Renal cortical epithelial cell (primary cell): Measurements from ENCODE around the gene NT5DC1. TPM values are rescaled to one million over a fixed set of nuclear protein-coding genes. Genes with fewer than 3 reads are reported as not detected.

Source experiments
- DNase-seq: peaks from one replicate; pipeline ENCODE4 v3.0.0-alpha.2; 2011; ENCODE audit warnings: low read depth
- total RNA-seq: library from RNA; depleted of rRNA; stranded (reverse); fragments of >200 nt; gene quantifications from 2 replicates; pipeline ENCODE4 v1.2.3, GENCODE V29; 2014

The NT5DC1 gene
- total RNA-seq, 1 donor from 2014 or later = 12.3 TPM

DNA sequence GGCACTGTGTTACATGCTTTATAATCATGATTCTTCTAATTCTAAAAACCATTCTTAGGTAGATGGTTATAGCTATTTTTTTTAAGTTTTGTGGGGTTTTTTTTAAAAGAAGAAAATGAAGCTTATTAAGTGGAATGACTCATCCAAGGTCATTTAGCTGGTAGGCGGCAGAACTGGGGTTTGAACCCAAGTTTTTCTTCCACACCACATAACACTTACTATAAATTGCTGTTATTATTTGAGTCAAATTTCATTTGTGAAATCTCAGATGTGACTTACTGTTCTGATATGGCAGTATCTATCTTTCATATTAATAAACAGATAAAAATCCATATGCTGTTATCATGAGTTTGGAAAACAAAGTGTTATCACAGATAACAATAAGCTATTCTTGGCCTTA is 35.7 kb downstream of the NT5DC1 start:
- DNase-seq = no peak

DNA sequence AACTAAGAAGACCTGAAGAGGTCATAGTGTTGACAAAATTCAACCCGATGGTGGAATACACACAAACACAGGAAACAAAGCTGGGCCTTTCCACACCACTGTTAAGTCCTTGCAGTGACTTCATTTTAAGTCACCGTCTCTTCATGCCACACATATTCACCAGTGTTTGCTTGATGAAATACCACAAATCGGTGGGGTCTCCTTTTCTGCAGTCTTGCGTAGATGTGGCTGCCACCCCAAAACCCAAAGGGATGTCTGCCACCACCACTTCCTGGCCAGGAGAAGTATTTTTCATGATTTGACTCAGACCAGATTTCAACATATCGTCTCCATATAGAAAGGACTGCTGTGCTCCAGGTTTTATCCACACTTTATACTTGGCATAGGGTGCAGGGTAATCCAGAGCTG is 36.3 kb downstream of the NT5DC1 start:
- no peak for DNase-seq

DNA sequence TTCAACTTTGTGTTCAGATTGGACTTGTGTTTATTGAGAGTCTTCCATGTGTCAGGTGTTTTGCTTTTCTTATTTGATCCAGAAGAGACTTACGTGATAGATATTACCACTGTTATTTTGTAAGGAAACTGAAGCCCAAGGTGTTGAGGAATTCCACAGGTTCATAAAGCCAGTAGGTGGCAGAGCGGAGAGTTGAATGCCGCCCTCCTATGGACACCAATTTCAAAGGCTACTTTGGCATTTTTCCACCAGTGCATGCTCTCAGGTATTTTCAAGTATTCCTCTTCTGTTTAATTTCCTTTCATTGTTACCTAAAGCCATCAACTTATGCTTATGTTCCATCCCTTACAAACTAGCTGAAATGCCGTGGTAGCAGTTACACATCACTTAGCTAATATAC is 39.3 kb downstream of the NT5DC1 start:
- no peak for DNase-seq

DNA sequence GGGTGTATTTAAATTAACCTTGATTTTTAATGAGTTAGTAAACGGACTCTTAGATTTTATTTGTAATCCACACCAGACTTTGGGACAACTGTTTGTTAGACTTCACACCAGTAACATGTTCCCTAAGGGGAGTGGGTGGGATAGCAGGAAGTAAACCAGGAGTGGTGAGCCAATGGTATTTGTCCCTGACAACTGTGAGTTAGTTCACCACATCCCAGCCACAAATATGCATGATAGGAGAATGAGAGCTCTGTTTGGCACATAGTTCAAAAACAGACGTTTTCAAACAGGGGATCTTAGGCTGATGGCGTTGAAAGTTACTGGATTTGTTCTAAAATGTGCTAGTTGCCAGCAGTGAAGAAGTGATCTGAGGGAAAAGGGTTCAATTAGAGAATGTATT is 44.0 kb downstream of the NT5DC1 start:
- peak; percentile 82 for DNase-seq

DNA sequence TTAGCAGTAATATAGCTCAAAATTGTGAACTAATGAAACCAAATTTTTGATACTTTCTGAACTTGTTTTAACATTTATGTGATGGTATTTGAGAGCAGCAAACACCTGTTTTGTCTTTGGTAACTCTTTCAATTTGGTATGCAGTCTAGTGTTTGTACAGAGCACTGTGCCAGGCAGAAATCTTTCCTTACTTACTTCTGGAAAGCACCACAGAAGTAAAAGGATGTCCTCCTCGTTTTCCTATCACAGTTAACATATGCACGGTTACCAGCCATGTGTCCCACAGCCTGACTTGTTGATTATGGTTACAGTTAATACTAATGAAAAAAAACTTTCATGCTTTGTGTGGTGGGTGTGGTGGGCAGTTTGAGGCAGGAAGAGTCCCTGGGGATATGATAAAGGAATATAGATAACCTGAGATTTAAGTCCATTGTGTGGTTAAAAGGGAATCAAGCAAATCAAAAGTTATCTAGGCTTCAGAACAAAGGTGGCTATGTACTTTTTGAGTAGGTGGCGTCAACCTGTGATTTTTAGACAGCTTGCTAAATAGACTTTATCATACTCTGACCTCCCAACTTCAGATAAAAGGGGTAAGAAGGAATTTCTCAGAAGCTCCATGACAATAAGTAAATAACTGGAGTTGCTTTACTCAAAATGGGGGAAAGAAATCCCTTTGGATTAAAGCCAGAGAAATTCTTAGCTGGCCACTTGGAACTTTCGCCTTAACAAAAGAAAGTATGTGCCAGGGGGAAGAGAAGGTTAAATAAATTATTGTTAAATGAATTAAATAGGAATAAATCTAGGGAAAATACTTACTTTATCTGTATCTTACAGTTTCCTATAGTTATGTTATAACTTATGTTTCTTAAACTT is 45.4 kb downstream of the NT5DC1 start:
- peak; percentile 10 for DNase-seq

DNA sequence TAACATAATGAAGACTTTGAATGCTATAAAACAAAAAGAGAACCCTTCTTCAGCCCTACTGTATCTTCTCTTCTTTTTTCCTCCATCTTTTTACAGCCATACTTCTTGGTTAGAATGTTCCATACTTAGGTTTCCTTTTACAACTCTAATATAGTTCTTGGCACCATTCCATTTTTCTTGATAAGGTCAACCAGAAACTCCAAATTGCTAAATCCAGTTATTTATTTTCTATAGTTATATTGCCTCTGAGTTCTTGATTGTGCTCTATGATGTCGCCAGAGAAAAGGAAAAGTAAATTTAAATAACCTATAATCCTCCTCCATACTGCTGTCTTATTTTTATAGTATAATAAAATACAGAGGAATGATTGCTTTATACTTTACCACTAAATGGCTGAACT is 52.0 kb downstream of the NT5DC1 start:
- no peak for DNase-seq

DNA sequence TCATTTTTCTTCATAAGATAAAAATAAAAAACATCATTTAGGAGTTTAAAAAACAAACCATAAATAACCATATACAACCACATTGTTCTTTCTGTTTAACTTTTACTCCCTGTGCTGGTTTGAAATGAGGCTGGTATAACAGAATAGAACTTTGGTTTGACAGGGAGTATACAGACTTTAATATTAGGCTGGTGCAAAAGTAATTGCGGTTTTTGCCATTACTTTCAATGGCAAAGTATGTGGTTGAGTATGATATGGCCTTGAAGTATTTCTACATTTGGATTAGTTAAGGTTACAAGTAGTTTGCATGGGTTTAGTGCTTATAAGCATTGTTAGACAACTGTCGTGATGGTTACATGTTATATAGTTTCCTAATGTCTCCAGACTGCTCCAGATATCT is 54.2 kb downstream of the NT5DC1 start:
- no peak for DNase-seq

DNA sequence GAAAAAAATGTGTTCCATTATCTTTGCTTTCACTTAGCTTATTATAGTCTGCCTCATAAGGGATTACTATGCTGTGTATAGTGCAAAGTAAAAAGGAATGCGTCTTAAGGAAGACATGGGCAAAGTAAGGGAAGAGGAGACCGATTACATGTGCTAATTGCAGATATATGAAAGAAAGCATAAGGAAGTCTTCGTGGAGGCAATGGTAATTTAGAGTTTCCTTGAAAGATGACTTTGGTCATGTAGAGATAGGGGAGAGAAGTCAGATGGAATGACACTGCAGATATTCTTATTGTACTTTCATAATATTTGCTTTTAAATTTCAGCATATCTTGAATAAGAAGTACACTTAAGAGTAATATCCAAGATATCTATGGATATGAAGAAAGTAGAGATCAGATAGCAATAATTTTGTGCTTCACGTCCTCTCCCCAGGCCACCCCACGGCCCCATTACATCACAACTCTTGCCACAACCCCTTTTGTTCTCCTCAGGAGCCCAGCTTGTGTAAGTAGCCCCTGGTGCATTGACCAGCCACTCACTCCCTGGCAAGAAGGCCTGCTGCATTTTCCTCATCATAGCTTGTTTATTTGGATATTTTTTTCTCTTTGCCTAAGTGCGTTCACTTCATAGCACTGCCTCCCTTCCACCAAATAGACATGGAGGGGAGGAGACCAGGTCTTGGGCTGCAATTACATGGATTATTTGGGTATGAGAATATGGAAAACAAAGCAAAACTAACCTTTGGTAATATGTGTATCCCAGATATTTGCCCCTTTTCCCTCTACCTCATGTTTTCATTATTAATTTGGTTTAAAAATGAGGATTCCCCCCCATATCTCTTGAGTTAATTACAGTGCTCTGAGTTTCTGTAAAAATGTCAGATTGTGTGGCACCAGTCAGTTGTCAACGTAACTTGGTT is 56.0 kb downstream of the NT5DC1 start:
- no peak for DNase-seq

DNA sequence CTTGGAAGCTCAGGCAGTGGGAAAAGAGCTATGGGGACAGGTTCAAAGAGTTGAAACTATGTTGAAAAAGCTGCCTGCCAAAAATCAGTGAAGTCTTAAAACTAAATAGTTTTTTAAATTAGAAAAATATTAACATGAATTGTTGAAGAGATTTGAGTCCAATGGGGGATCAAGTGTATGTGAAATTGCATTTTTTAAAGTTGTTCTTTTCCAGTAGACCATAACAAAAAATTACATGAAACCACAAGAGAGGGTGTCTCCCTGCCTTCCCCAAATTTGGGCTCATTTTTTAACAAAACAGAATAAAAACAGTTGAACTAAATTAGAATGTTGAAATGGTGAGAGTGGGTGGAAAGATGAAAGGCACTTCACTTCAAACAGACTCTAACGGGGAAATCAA is 56.7 kb downstream of the NT5DC1 start:
- DNase-seq = no peak

DNA sequence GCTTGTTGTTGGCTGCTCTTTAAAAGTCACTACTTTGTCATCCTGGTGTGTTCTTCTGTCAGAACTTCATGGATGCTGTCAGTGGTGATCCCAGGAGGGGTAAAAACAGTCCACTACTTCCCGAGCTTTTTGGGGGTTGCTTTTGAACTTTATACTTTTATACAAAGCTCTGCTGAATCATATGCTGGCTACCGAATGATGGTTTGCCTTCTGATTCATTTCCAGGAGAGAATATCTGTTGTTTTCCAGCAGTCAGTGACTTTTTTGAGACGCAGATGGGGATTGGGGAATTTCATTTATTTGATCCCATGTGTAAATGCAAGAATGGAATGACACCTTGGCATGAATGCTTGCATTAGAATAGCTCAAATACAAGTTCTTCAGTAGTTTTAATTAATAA is 58.0 kb downstream of the NT5DC1 start:
- peak; percentile 9 for DNase-seq

DNA sequence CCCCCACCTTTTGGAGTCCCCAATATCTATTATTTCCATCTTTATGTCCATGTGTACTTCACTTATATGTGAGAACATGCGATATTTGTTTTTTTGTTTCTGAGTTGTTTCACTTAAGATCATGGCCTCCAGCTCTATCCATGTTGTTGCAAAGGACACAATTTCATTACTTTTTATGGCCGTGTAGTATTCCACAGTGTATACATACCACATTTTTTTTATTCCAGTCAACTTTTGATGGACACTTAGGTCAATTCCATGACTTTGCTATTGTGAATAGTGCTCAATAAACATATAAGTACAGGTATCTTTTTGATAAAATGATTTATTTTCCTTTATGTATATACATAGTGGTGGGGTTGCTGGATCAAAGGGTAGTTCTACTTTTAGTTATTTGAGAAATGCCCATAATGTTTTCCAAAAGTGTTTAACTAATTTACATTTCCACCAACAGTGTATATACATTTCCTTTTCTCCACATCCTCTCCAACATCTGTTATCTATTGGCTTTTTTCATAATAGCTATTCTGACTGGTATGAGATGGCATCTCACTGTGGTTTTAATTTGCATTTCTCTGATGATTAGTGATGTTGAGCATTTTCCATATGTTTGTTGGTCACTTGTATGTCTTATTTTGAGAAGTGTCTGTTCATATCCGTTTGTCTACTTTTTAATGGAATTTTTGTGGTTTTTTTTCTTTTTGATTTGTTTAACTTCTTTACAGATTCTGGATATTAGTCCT is 59.3 kb downstream of the NT5DC1 start:
- no peak for DNase-seq

DNA sequence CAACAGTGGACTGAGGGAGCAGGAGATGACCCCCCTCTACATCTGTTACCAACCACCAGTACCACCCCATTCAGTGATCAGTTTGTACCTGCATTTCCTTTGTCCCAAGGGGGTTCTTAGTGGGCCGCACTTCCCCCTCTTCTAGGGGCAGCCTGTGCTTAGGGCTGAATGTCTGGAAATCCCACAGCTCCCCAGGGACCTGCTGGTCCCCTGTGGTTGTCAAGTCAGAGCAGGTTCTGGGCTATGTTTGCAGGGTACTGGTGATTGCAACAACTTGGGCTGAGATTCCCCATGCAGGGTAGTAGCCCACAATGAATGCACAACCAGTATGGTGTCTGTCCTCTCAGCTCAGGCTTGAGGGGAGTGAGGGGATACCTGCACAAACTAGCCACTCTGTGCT is 64.9 kb downstream of the NT5DC1 start:
- DNase-seq = no peak

DNA sequence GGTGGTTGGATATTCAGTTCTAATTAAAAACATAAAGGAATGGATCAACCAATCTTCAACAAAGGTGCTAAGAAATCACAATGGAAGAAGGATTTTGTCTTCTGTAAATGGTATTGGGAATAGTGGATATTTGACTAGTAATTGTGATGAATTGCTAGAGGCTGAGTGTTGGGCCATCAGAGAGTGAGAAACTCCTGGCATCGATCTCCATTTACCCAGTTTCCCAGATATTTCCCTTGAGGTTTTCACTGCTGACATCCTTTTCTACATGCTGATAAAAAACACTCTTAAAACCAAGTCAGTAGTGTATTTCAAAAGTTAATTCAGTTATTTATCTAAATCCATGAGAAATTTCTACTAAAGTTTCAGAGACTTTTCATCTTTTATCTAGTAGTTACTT is 65.7 kb downstream of the NT5DC1 start:
- DNase-seq = no peak

DNA sequence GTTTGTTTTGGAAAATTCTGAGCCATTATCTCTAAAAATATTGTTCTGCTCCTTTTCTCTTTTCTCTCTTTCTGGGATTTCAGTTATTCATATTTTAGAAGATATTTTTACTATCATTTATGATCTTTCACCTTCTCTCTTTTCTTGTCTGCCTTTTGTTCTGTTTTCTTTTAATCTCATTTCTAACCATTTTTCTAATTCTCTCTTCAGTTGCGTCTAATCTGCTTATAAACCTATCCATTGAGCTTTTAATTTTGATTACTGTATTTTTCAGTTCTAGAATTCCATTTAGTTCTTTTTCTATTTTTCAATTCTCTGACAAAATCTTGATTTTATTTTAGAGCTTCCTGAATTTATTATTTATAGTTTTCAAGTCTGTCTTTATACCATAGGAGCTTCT is 67.5 kb downstream of the NT5DC1 start:
- no peak for DNase-seq

DNA sequence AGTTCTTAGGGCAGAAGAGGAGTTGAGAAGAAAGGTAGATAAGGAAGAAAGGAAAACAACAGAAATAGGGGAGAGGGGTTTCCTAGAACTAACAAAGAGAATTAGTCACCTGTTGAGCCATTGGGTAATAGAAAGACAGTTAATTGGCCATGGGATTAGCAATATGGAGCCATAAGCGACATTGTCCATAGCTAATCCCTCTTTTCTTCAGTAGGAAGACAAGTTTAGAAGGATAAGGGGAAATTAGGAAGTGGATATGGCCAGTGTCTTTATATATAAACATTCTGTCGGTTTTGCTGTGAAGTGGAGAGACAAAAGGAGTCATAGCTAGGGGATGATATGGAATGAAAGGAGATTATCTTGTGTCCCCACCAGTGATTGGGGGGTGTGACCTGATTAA is 69.2 kb downstream of the NT5DC1 start:
- DNase-seq = no peak

DNA sequence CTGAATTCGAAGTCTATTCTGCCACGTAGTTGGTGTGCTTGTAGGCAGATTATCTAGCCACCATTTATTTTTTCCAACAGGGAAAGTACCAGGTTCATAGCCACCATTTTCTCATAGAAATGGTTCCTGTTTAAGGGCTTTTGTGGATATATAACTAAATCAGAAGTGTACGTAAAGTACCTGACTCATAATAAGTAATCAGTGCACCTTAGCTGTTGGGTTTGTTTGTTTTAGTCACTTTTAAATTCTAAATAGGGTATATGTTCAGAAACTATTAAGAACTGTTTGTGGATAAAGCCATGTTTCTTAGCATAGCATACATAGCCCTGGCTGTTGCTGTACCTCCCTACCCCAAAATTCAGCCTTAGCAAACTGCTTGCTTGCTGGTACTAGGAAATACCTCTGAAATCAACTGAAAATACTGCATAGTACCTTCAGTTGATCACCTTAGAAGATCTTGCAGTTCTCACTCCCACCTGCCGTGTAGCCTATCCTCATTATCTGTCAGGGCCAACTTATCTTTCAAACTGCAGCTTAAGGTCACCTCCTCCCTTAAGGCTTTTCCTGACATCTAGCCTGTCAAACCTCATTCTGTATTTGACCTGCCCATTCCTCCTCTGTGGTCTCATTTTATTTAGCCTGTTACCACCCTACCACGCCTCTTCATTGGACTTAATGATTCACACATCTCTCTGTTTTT is 69.9 kb downstream of the NT5DC1 start:
- no peak for DNase-seq

DNA sequence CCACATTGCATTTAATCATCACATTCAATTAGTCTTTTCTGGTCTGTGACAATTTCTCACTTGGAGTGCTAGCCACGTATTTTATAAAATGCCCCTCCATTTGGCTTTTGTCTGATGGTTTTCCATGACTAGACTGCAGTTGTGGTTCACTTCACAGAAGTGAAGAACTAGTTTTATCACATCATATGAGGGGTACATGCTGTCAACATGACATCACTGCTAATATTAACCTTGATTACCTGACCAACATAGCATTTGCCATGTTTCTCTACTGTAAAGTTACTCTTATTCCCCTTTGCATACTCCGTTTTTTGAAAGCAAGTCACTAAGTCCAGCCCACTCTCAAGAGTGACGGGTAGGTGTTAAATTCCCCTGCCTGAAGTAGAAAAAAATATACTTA is 73.3 kb downstream of the NT5DC1 start:
- DNase-seq = no peak

DNA sequence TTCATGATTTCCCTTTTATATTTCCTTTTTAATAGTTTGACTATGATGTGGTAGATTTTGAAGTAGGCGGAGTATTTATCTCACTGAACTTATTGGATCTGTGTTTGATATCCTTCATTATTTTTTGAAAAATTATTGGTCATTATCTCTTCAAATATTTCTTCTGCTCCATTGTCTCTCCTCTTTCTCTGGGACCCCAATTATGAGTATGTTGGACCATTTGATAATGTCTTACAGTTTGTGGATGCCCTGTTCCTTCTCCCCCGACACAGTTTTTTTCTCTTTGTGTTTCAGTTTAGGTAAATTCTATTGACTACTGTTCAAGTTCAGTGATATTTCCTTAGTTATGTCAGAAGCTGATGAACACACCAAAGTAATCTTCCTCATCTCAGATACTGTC is 74.7 kb downstream of the NT5DC1 start:
- DNase-seq = no peak

DNA sequence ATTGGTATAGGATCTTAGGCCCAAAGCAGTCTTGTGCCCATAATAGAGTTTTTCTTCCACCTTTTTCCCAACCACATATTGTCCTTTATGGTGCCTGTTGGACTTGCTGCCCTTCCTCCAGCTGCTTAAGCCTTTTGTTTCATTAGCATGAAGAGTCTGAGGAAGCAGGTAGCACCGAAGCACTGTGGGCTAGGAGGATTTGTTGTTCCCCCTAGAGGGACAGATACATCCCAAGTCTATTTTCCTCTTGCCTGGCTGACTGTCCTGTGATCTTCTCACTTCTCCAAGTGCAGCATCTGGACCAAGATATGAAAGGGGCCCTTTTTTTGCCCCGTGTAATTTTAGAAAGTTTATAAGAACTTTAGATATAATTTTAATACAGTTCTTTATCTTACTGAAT is 75.9 kb downstream of the NT5DC1 start:
- no peak for DNase-seq

DNA sequence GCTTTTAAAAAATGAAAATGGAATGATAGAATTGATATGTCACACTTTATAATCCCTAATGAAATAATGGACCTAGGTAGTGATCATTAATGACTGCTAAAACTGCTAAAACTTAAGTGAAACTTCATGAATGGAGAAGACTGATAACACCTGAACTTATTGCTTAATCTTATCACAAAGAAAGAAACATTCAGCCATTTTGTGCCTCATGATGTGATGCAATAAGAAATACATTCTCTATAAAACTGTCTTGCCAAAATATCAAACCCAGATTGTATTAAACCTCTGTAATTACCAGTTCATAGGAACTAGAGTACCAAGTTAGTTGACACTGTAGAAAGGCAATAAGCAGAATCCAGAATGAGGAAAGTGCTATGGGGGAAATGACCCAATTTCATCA is 79.7 kb downstream of the NT5DC1 start:
- DNase-seq = no peak

DNA sequence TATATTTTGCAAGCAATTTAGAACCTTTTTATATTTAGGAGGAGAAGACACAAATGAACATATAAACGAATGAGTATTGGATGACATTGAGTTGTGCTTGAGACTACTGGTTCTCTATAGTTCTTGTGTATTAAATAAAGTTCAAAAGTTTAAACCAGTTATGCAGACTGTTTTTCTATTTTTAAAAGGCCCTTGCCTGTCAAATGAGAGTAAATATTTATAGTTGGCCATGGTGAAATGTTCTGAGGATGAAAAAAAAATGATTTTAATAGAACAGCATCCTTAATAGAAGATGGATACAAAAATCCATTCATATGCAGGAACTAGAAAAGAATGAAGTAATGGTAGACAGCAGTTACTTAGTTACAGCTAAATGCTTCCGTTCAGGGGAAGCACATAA is 88.8 kb downstream of the NT5DC1 start:
- no peak for DNase-seq

DNA sequence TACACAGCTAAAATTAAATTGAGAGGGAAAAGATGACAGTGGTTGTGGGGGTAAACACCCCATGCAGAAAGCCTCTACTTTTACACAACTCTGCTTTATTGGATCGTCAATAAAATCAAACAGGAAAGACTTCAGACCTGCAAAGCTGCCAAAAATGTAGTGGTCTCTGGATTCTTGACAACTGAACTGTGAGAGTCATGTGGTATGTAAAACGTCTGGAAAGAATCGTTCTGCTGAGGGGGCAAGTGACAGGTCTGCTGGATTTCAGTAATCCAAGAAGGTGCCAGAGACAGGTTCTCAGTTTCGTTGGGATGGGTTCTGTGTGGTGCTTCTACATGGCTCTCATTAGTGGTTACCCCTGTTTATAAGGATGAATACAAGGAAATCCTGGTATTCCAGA is 89.9 kb downstream of the NT5DC1 start:
- peak; percentile 84 for DNase-seq
